Prostate gland (tissue), 2 donors: ENCODE data around the gene CYB5RL. TPM values are rescaled to one million over a fixed set of nuclear protein-coding genes. Genes with fewer than 3 reads are reported as not detected.
A peak's percentile ranks its signal among the peaks of the same experiment; 100 is the strongest.

ENCODE experiments used
- DNase-seq: peaks from one replicate; pipeline ENCODE4 v3.0.0-alpha.2; 2019; ENCODE audit warnings: low spot score
- H3K27ac ChIP-seq, 2 donors: fragments of 200-600 bp; sonication (generic); 2 replicates each; pipeline ENCODE4 v1.5.1; 2017 to 2019
- H3K27me3 ChIP-seq: fragments of 200-600 bp; sonication (generic); replicated peaks from 2 replicates; pipeline ENCODE4 v1.5.1; 2019; ENCODE audit not compliant: insufficient read depth
- H3K36me3 ChIP-seq, 2 donors: fragments of 200-600 bp; sonication (generic); 1 replicate in 1 of 2; 2 replicates in 1 of 2; pipeline versions ENCODE4 v1.5.1 to v1.8.1; 2017 to 2019
- H3K4me1 ChIP-seq: fragments of 200-600 bp; sonication (generic); replicated peaks from 2 replicates; pipeline ENCODE4 v1.5.1; 2019
- H3K4me3 ChIP-seq, 2 donors: fragments of 200-600 bp; sonication (generic); 2 replicates each; pipeline ENCODE4 v1.5.1; 2017 to 2019
- H3K9me3 ChIP-seq: fragments of 200-600 bp; sonication (generic); 2 replicates; pipeline ENCODE4 v1.5.1; 2017
- CTCF ChIP-seq, 4 experiments: fragments of 200-600 bp in 2 of 4; fragments of 450-650 bp in 2 of 4; sonication (generic) in 2 of 4; IDR thresholded peaks; 1 replicate in 3 of 4; 2 replicates in 1 of 4; pipeline ENCODE4 v1.5.1; 2016 to 2019; ENCODE audit warnings: antibody characterized with exemption in 4 of 4, mild to moderate bottlenecking in 2 of 4, moderate library complexity in 2 of 4
- POLR2A ChIP-seq: fragments of 450-650 bp; IDR thresholded peaks from one replicate; pipeline ENCODE4 v1.6.1; 2016; ENCODE audit warnings: antibody characterized with exemption, mild to moderate bottlenecking
- POLR2AphosphoS5 ChIP-seq: sonication (generic); formaldehyde crosslinking; IDR thresholded peaks from one replicate; pipeline ENCODE4 v1.6.1; 2017; ENCODE audit warnings: antibody characterized with exemption
- WGBS: methylation state at CpG from one replicate; pipeline ENCODE4 v1.1.5; 2018; 5-methylcytosine and 5-hydroxymethylcytosine counted together
- intact Hi-C: fragments of 100-400 bp; cut with DNase I; formaldehyde crosslinking; loops from one replicate; pipeline ENCODE4 v1.14.2; 2022
- total RNA-seq, 2 donors: library from RNA; depleted of rRNA; stranded (reverse); fragments of >200 nt; gene quantifications; one replicate each; pipeline ENCODE4 v1.1.0, GENCODE V29; 2016

Gene CYB5RL
- total RNA-seq, 2 donors from 2014 or later: 6.3 to 10.9 TPM

GRCh38 chr1:54156201-54156600 is 43.6 kb downstream of the CYB5RL start:
- DNase-seq: no peak
- 98% methylated on average over 3 of the region's 3 CpGs for WGBS
- Histone ChIP-seq H3K27ac (no peak overlapping the region), H3K9me3 (no peaks in the 10 kb centered on the region), H3K27me3 (no peaks in the 10 kb centered on the region), H3K4me3 (no peak overlapping the region), H3K36me3 (no peaks in the 10 kb centered on the region), H3K4me1 (no peaks in the 10 kb centered on the region)
- TF ChIP-seq POLR2A (no peak), CTCF (IDR thresholded peaks at IDR 0.05) (no peak), POLR2AphosphoS5 (no peak)
- intact Hi-C loops: no loop called here

GRCh38 chr1:54153535-54154439 is 46.0 kb downstream of the CYB5RL start:
- intact Hi-C loops: no loop called here
- Histone ChIP-seq H3K9me3 (no peaks in the 10 kb centered on the region), H3K36me3 (no peaks in the 10 kb centered on the region), H3K4me1 (no peaks in the 10 kb centered on the region), H3K27ac (peak overlapping the region in 1 of 2 donors; percentile 51), H3K4me3 (no peak overlapping the region), H3K27me3 (no peaks in the 10 kb centered on the region)
- WGBS: 32% methylated on average over 19 of the region's 19 CpGs
- DNase-seq: peak; percentile 74
- TF ChIP-seq CTCF (IDR thresholded peaks at IDR 0.05) (no peak), POLR2A (no peak), POLR2AphosphoS5 (peak; percentile 73)

- no peaks in the 10 kb centered on the region for H3K4me1 ChIP-seq
- WGBS: 95% methylated on average over 5 of the region's 5 CpGs
- H3K4me3 ChIP-seq: no peak within 1 kb of the TSS
- H3K27ac ChIP-seq: peak within 1 kb of the TSS in 1 of 2 donors; percentile 51
- H3K9me3 ChIP-seq: no peaks in the 10 kb centered on the region
- no peaks in the 10 kb centered on the region for H3K27me3 ChIP-seq
- no peak for TF ChIP-seq POLR2AphosphoS5
- no peak for TF ChIP-seq POLR2A
- TF ChIP-seq CTCF (IDR thresholded peaks at IDR 0.05): no peak
- intact Hi-C loops: no loop called here
- H3K36me3 ChIP-seq: no peaks in the 10 kb centered on the region
- DNase-seq: no peak
Observed at GRCh38 chr1:54152696-54153095, 47.1 kb downstream of the CYB5RL start, which contains the start of gene CDCP2. CDCP2 (minus strand) TSS chr1:54153000; CDS start chr1:54152922, 78 bp downstream.

GRCh38 chr1:54151013-54151412 is 48.8 kb downstream of the CYB5RL start:
- H3K4me1 ChIP-seq: no peaks in the 10 kb centered on the region
- no peaks in the 10 kb centered on the region for H3K36me3 ChIP-seq
- no peaks in the 10 kb centered on the region for H3K9me3 ChIP-seq
- 84% methylated on average over 5 of the region's 5 CpGs for WGBS
- DNase-seq: no peak
- intact Hi-C loops: no loop called here
- no peaks in the 10 kb centered on the region for H3K27me3 ChIP-seq
- H3K4me3 ChIP-seq: no peak overlapping the region
- TF ChIP-seq POLR2A: no peak
- TF ChIP-seq POLR2AphosphoS5: no peak
- no peak for TF ChIP-seq CTCF (IDR thresholded peaks at IDR 0.05)
- no peak overlapping the region for H3K27ac ChIP-seq

Other genes starting within 250 kb of the CYB5RL start
- gene LDLRAD1, start 181.8 kb downstream of the CYB5RL start, total RNA-seq: 1 to 10 TPM in 1 of 2 donors, under 1 TPM in 1; 0.55 to 3.3 TPM
- 100 to 1,000 TPM; 394 to 817 TPM for gene TMEM59, start 146.8 kb downstream of the CYB5RL start, total RNA-seq
- 1 to 10 TPM; 2.5 to 5.0 TPM for gene TCEANC2, start 146.4 kb downstream of the CYB5RL start, total RNA-seq
- gene CDCP2, start 47.0 kb downstream of the CYB5RL start, total RNA-seq: under 1 TPM in 1 of 2 donors, not detected in 1; 0.23 TPM
- gene MRPL37, start 137 bp upstream of the CYB5RL start, total RNA-seq: 10 to 100 TPM; 73.7 to 91.5 TPM
- 10 to 100 TPM; 45.0 to 94.4 TPM for gene SSBP3, start 206.4 kb upstream of the CYB5RL start, total RNA-seq